ENCODE data around the gene C11orf91.
"Not testable (repeated sequence)": the region's sequence is repeated elsewhere in the genome, so short reads cannot be mapped to it uniquely, and the experiment has no call there.

C11orf91 gene

GRCh38 chr11:33708985-33709384 is 8.4 kb upstream of the C11orf91 start:
- DNase-seq (ENCODE audit: low read depth): no peak
- no peak for TF ChIP-seq CTCF (IDR thresholded peaks at IDR 0.05; ENCODE audit: low read depth, low read length, missing control alignments)
- no peak overlapping the region for H3K4me3 ChIP-seq (ENCODE audit: low read depth, low read length)

- not testable (repeated sequence) for DNase-seq (ENCODE audit: low read depth); H3K4me3 ChIP-seq (ENCODE audit: low read depth, low read length)
Observed at GRCh38 chr11:33707831-33708230, 7.2 kb upstream of the C11orf91 start.

- TF ChIP-seq CTCF (IDR thresholded peaks at IDR 0.05; ENCODE audit: low read depth, low read length, missing control alignments): no peak
- H3K4me3 ChIP-seq (ENCODE audit: low read depth, low read length): no peak overlapping the region
- DNase-seq (ENCODE audit: low read depth): no peak
Observed at GRCh38 chr11:33706966-33707365, 6.3 kb upstream of the C11orf91 start.

GRCh38 chr11:33706546-33706945 is 5.9 kb upstream of the C11orf91 start:
- TF ChIP-seq CTCF (IDR thresholded peaks at IDR 0.05; ENCODE audit: low read depth, low read length, missing control alignments): no peak
- H3K4me3 ChIP-seq (ENCODE audit: low read depth, low read length): no peak overlapping the region
- no peak for DNase-seq (ENCODE audit: low read depth)

GRCh38 chr11:33704240-33705002 is 3.8 kb upstream of the C11orf91 start:
- no peak for TF ChIP-seq CTCF (IDR thresholded peaks at IDR 0.05; ENCODE audit: low read depth, low read length, missing control alignments)
- no peak for DNase-seq (ENCODE audit: low read depth)
- H3K4me3 ChIP-seq (ENCODE audit: low read depth, low read length): no peak overlapping the region

GRCh38 chr11:33703788-33704187 is 3.2 kb upstream of the C11orf91 start:
- TF ChIP-seq CTCF (IDR thresholded peaks at IDR 0.05; ENCODE audit: low read depth, low read length, missing control alignments): no peak
- H3K4me3 ChIP-seq (ENCODE audit: low read depth, low read length): no peak overlapping the region
- no peak for DNase-seq (ENCODE audit: low read depth)

- DNase-seq (ENCODE audit: low read depth): no peak
- no peak for TF ChIP-seq CTCF (IDR thresholded peaks at IDR 0.05; ENCODE audit: low read depth, low read length, missing control alignments)
- H3K4me3 ChIP-seq (ENCODE audit: low read depth, low read length): no peak overlapping the region
Observed at GRCh38 chr11:33703234-33703633, 2.6 kb upstream of the C11orf91 start.

All from GM12864 (cell line).